Effector memory CD4-positive, alpha-beta T cell (primary cell): ENCODE measurements around the gene TTC8.

Experiments
- DNase-seq, 3 donors: peaks; one replicate each; pipeline ENCODE4 v3.0.0-alpha.2; 2020
- H3K27ac ChIP-seq: 2 replicates; pipeline ENCODE4 v1.7.0; 2013; ENCODE audit warnings: mild to moderate bottlenecking, low read length, moderate library complexity; ENCODE audit not compliant: insufficient read depth, poor library complexity, severe bottlenecking
- H3K27me3 ChIP-seq: replicated peaks from 2 replicates; pipeline ENCODE4 v1.7.0; 2013; ENCODE audit warnings: mild to moderate bottlenecking, low read length; ENCODE audit not compliant: insufficient read depth, control insufficient read depth, poor library complexity, severe bottlenecking
- H3K36me3 ChIP-seq: 2 replicates; pipeline ENCODE4 v1.7.0; 2013; ENCODE audit warnings: mild to moderate bottlenecking, low read length, moderate library complexity; ENCODE audit not compliant: control insufficient read depth, insufficient read depth
- H3K4me1 ChIP-seq: 2 replicates; pipeline ENCODE4 v1.7.0; 2013; ENCODE audit warnings: low read length, mild to moderate bottlenecking; ENCODE audit not compliant: control insufficient read depth, insufficient read depth, poor library complexity, severe bottlenecking
- H3K4me3 ChIP-seq: 2 replicates; pipeline ENCODE4 v1.7.0; 2013; ENCODE audit warnings: low read length, low read depth, mild to moderate bottlenecking; ENCODE audit not compliant: insufficient read depth, poor library complexity, severe bottlenecking
- H3K9me3 ChIP-seq: 2 replicates; pipeline ENCODE4 v1.7.0; 2013; ENCODE audit warnings: mild to moderate bottlenecking, low read length, moderate library complexity; ENCODE audit not compliant: control insufficient read depth

Gene TTC8

DNA sequence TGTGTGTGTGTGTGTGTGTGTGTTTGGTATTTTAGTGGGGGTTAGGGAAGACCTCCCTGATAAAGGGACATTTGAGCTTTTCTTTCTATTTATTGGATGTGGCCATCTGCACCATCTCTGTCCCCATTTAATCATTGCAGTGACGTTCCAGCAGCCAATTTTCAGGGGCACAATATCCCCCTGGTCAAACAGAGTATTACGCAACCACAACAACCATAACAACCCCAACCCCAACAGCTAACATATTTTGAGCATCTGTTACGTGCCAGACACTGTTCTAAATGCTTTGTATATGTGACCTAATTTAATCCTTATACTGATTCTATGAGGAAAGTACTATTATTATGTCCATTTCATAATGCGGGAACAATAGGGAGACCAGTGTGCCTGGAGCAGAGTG is 87.4 kb downstream of the TTC8 start:
- no peak overlapping the region for H3K4me3 ChIP-seq
- H3K27ac ChIP-seq, result no peak overlapping the region
- H3K36me3 ChIP-seq, result no peaks in the 10 kb centered on the region
- H3K4me1 ChIP-seq, result no peaks in the 10 kb centered on the region
- H3K9me3 ChIP-seq, result no peaks in the 10 kb centered on the region
- DNase-seq, result no peak
- H3K27me3 ChIP-seq, result no peaks in the 10 kb centered on the region

DNA sequence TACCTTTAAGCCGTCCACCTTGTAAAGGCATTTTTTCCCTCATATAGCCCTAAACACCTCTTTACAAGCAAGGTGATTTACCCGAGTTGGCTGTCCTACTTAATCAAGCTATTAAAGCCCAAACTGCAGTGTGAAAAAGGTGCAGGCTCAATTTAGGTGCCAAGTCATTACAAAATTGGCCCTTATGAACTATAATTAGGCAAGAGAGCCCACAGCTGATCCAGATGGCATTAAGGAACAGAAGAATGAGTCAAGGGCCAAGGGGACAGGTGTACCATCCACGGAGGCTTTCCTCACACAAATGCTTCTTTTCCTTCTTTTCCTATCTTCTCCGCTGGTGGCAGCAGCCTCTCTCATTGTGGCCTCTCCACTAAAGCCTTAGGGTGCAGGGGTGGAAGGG is 90.5 kb downstream of the TTC8 start:
- no peak for DNase-seq
- H3K4me1 ChIP-seq, result no peaks in the 10 kb centered on the region
- H3K27ac ChIP-seq, result no peak overlapping the region
- no peak overlapping the region for H3K4me3 ChIP-seq
- no peaks in the 10 kb centered on the region for H3K36me3 ChIP-seq
- H3K9me3 ChIP-seq, result no peaks in the 10 kb centered on the region
- H3K27me3 ChIP-seq, result no peaks in the 10 kb centered on the region

DNA sequence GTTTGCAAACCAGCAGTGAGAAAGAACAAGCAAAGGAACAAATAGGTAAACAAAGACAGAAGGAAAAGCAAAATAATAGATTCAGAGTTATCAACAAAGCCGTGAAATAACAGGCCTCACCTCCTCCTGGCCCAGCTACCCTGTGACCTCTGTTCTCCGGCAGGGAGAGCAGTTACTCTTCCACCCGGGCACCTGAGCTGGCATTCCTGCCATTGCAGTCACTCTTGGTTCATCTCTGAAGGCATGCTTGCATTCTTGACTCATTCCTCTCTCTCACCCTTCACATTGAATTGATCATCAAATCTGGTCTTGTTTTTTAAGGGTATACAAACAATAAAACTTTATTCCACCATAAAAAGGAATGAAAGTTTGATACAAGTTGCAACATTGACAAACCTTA is 95.1 kb downstream of the TTC8 start:
- H3K9me3 ChIP-seq, result no peaks in the 10 kb centered on the region
- H3K27me3 ChIP-seq, result no peaks in the 10 kb centered on the region
- no peak overlapping the region for H3K4me3 ChIP-seq
- no peaks in the 10 kb centered on the region for H3K36me3 ChIP-seq
- no peaks in the 10 kb centered on the region for H3K4me1 ChIP-seq
- no peak for DNase-seq
- H3K27ac ChIP-seq, result no peak overlapping the region
